Germinal center (tissue), 1 donor: ENCODE data around the gene SPDYE16.
"Not testable (repeated sequence)": the region's sequence is repeated elsewhere in the genome, so short reads cannot be mapped to it uniquely, and the experiment has no call there.

Experiments
- DNase-seq: peaks from one replicate; pipeline ENCODE4 v3.0.0; 2012; ENCODE audit warnings: mixed read lengths, low spot score

SPDYE16 gene, protein sequence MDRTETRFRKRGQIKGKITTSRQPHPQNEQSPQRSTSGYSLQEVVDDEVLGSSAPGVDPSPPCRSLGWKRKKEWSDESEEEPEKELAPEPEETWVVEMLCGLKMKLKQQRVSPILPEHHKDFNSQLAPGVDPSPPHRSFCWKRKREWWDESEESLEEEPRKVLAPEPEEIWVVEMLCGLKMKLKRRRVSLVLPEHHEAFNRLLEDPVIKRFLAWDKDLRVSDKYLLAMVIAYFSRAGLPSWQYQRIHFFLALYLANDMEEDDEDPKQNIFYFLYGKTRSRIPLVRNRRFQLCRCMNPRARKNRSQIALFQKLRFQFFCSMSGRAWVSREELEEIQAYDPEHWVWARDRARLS

DNA sequence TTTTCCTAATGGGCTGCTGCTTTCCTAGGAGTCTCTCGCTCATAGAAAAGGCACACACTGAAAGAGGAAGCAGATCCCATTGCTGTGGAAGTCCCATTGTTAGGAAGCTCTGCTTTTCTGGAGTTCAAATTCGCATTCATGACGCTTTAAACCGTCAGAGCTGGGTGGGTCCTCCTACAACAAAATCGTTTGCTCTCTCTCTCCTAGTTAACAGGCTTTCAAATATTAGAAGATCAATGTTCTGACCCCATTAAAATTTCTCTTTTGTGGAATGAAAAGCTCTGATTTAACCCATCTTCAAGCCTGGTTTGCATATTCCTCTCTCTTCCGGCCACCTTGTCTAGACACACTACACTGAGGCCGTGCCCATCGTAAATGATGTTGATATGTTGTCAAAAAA lies at the start of gene SPDYE16:
Gene SPDYE16, minus strand, starts transcription at position 101 of the 400 bp plus-strand sequence. CDS start 1,838 bp downstream, outside the sequence.
- not testable (repeated sequence) for DNase-seq

DNA sequence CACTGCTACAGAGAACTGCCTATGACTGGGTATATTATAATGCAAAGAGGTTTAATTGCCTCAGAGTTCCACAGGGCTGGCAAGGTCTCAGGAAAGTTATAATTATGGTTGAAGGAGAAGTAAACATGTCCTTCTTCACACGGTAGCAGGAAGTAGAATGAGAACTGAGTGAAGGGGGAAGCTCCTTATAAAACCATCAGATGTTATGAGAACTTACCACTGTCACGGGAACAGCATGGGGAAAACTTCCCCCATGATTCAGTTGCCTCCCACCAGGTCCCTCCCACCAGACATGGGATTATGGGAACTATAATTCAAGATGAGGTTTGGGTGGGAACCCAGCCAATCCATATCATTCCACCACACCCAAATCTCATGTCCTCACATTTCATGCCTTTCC lies 49.6 kb upstream of the SPDYE16 start:
- DNase-seq, result not testable (repeated sequence)

DNA sequence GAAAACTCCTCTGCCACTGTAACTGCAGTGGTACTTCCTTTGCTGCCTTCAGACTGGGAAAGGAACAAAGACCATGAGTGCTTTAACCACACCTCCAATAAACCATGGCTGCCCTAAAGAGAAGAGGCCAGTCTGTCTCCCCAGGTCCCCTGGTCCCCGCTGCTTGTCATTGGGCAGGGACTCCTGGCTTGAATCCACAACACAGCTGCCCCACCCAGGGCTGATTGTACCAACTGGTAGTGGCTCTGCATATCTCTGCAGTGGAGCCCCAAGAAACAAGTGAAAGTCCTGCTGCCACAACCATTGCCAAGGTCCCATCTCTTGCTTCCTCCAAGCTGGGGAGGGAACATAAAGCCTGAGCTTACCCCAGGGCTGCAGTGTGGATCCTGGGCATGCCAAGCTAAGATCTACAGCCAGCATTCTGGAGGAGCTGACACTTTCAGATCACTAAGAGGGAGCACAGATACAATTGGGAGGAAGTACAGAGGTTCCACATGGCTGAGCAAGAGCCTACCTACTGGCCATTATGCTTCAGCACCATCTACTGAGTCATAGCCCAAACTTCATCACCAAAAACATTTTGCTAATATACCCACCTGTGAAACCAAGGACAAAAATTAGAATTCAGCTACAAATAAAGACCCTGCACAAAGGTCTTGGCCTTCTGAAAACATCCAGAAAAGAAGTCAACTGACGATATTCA lies 48.7 kb upstream of the SPDYE16 start:
- DNase-seq, result not testable (repeated sequence)

DNA sequence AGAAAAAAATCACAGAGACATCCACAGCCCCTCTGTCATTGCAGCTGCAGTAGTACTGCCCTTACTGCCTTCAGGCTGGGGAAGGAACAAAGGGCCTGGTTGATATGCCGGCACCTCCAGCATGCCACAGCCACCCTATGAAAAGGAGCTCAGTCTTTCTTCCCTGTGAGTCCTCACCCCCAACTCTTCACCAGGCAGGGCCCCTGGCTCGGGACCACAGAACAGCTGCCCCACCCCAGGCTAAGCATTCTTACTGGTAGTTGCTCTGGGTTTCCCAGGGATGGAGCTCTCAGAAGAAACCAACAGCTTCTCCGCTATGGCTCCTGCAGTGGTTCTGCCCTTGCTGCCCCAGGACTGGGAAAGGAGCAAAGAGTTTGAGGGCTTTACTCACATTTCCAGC lies 47.9 kb upstream of the SPDYE16 start:
- not testable (repeated sequence) for DNase-seq

DNA sequence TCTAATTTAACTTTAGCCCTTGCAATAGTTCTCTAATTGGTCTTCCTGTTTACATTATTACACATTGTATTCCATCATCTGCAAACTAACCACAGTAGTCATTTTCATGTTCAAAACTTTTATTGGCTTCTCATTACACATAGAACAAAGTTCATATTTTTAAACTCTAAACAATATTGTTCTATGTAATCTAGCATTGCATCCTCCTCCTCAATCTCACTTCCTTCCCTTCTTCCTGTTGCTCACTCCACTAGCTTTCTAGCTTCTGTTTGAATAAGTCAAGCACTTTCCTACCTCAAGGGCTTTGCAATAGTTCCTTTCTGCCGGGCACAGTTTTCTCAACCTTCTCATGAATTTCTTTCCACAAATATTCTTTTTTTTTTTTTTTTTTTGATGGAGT lies 45.5 kb upstream of the SPDYE16 start:
- DNase-seq, result not testable (repeated sequence)

DNA sequence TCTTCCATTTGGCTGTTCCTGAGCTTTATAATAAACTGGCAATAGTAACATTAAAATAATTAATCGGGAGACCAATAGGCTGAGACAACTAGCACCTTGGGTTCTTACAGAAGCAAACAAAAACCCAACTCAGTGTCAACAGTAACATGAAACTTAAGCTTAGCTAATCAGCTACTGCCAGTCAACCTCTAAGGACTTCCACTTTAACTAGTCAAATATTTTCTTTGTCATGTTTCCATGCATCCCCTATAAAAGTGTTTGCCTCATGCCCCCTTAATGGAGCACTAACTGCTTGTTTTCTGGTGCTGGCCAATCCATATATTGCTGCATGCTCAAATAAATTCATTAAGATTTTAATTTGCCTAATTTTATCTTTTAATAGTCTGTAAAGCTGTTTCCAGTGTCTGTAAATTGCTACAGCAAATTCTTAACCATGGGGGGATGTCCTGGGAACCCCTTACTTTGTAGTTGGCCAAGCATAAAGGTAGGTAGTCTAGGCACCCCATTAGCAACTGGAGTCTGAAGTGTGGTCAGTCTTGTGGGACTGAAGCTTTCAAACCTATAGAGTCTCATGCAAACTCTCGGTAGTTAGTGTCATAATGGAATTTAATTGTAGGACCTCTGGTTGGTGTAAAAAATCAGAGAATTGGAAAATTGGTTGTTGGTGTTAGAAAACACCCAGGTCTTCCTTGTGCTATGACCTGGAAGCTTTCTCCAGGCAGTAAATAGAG lies 43.7 kb upstream of the SPDYE16 start:
- not testable (repeated sequence) for DNase-seq

DNA sequence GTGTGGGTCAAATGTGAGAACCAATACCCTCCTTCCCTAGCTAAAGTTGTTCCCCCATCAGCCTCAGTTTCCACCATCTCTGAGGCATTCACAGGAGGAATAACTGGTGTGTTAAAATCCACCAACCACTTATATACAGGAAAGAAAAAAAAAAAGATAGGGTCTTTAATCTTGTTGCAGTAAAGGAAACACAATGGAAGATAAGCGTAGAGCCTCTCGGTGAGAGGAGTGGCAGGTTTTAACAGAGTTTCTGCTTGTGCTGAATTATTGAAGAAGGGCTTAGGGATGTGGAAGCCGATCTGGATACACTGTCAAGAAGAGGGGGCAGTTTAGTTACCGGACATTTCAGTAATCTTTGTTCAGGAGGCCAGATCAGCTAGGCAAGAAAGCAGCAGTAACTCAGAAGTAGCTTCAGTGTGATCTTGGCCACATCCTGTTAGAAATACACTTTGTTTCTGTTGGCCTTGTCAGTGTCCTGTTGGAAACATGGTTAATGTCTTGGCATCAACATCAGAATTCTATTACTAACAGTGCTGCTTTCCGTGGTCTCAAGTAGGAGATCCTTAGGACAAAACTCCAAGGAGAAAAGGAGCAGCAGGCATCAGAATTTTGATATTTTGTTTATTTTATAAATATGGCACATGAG lies 40.7 kb upstream of the SPDYE16 start:
- not testable (repeated sequence) for DNase-seq

DNA sequence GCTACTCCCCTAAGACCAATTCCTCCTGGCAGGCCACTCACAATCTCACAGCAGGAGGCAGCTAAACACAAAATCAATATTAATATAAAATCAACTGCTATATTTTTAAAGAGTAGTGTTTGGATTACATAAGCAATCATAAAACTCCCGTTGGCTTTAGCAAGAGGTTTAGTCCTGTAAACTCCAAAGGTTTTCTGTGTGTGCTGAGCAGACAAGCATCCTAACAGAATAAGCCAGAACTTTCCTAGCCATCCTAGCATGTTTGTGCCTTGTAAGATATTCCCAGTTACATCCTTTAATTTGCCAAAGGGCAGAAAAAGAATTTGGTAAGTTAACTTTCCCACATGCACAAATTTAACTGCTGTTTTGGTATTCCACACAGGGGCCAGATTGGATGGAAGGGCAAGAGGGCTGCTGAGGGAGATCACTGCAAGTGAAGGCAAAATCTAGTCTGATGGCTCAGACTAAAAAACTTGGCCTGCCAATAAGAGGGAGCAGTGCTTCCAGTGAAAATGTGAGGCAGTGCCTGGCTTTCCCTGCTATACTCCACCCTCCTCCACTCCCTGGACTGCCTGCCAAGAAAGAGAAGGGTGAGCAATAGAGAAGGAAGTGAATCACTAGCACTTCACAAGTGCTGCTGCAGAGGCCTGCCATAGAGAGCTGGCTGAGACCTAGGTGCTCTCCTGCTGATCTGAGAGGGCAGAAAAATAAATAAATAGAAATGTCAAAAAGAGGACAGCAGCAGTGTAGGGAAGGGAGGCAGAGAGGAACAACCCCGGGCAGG lies 39.9 kb upstream of the SPDYE16 start:
- not testable (repeated sequence) for DNase-seq

DNA sequence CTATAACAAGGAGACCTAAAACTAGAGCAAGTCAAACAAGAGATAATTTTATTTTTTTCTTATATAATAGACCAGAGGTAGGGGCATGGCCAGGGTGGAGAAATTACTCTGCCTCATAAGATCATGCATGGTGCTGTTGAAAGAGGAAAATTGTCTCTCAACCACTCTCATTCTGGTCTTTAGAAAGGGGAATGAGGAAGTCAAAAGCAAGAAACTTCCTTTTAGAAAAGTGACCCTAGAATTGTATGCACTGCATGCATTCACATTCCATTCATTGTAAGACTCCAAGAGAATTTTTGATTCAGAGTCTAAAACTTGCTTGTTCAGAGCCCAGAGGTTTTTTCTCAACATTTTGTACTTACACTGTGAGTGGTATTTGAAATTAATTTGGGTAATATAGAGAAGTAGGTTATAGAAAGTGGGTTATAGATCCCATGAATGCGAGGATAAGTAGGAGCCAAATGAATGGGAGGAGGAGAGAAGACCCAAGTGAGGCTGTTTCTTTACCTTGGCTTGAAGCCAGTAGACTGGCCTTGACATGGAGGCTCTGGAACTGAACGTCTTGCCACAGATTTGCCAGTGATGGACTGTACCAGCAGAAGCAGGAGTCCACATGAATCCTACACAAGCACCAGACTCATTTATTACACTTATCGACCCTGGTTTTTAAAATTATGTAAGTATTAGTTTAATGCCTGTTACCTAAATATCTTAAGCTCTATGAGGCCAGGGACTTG lies 33.0 kb upstream of the SPDYE16 start:
- not testable (repeated sequence) for DNase-seq

DNA sequence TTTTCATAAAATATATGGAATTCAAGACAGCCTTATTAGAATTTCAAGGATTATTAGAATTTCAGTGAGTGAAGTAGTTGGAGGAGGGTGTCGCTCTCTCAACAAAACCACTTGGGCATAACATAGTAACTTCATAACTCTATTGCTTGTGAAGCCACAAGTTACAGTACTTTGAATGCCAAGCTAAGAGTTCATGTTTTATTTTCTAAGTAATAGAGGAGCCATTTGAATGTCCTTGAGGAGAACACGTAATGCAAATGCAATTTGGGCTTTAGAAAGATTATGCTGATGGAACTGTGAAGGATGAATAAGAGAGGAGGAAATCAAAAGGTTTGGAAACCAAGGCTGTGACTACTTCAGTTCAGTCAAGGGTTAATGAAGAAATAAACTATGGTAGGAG lies 32.3 kb upstream of the SPDYE16 start:
- DNase-seq, result not testable (repeated sequence)

DNA sequence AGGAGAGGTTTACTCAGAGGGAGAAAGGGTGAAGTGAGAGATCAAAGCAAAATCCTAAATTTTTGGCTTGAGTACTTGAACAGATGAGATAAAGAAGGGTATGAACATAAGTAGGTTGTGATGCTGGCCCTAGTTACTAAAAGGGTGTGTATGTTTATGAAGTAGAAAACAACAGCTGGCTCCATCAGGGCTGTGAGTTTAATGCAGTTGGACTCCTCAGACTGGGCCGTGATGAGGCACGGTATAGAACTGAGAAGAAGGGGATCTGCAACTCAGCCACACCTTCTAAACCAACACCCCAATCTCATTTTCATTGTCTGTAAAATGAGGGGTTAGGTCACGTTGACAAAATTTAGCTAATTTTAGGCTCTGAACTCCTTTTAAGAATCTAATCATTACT lies 29.2 kb upstream of the SPDYE16 start:
- not testable (repeated sequence) for DNase-seq

DNA sequence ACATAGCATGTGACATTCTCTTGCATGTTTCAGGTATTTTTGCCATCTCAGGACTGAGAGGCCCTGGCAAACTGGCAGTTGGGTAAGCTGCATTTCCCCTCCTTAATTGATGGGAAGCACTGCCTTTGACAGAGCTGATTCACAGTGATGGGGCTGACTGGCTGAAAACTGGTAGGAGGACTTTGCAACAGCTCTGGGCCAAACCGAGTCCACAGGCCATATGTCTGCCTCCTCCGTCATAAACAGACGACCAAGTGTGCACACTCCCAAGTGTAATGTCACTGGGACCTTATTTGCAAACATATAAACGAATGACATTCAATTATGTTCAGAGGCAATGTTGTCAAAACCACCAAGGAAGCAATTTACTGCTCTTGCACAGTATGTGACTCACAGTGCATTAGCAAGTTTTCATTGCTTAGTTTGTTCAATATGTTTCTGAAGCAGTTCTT lies 27.3 kb upstream of the SPDYE16 start:
- DNase-seq, result not testable (repeated sequence)

DNA sequence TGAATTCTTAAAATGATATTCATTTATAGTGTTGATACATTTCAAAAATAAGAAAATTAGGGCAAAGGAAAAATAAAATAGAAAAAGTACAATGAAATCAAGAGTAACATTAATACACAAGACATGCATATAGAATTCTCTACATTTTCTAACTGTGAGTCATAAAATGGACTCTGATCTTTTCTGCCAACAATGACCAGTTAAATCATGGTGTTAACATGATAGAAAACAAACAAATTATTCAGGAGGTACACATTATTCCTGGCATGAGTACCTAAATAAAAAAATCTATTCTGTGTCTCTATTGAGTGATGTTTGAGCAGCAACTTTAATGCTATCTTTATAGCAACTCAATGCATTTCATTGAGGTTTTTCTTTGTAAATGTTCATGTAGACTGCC lies 25.6 kb upstream of the SPDYE16 start:
- not testable (repeated sequence) for DNase-seq

DNA sequence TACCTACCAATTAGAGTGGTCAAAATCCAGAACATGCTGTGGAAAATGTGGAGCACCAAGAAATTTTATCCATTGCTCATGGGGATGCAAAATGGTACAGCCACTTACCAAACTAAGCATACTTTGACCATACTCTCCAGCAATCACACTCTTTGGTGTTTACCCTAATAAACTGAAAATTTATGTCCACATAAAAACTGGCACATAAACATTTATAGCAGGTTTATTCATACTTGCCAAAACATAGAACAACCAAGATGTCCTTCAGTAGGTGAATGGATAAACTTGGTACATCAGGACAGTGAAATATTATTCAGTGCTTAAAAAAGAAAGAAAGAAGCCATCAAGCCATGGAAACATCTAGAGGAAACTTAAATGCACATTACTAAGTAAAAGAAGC lies 24.7 kb upstream of the SPDYE16 start:
- not testable (repeated sequence) for DNase-seq

DNA sequence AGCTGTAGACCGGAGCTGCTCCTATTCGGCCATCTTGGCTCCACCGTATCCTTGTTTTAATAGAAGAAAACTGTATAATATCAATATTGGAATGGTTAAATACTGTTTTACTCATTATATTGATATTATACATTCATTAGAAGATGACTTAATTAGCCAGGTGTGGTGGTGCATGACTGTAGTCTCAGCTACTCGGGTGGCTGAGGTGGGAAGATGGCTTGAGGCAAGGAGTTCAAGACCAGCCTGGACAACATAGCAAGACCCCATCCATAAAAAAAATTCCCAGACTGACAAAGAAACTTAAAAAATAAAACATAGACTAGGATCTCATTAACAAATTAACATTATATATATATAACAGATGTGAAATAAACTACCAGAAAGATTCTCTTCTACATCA lies 24.2 kb upstream of the SPDYE16 start:
- DNase-seq, result not testable (repeated sequence)

DNA sequence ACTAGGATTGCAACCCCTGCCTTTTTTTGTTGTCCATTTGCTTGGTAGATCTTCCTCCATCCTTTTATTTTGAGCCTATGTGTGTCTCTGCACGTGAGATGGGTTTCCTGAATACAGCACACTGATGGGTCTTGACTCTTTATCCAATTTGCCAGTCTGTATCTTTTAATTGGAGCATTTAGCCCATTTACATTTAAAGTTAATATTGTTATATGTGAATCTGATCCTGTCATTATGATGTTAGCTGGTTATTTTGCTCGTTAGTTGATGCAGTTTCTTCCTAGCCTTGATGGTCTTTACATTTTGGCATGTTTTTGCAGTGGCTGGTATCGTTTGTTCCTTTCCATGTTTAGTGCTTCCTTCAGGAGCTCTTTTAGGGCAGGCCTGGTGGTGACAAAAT lies 21.9 kb upstream of the SPDYE16 start:
- not testable (repeated sequence) for DNase-seq

DNA sequence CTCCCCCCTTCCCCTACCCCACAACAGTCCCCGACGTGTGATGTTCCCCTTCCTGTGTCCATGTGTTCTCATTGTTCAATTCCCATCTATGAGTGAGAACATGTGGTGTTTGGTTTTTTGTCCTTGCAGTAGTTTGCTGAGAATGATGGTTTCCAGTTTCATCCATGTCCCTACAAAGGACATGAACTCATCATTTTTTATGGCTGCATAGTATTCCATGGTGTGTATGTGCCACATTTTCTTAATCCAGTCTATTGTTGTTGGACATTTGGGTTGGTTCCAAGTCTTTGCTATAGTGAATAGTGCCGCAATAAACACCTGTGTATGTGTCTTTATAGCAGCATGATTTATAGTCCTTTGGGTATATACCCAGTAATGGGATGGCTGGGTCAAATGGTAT lies 18.2 kb upstream of the SPDYE16 start:
- not testable (repeated sequence) for DNase-seq

DNA sequence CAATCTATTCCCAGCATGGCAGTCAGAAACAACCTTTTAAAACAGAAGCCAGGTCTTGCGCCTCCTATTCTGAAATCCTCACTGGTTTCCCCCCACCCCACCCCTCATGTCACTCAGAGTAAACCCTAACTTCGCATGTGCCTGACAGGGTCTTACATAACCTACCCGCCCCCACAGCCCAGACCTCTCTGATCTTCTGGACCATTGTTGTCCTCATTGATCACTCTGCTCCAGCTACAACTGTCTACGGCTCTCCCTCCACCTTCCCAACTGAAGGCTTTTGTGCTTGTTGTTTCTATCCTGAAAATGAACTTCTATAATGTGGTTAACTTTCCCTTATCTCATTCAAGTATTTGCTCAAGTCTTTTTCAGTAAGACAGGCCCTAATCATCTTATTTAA lies 17.1 kb upstream of the SPDYE16 start:
- not testable (repeated sequence) for DNase-seq

DNA sequence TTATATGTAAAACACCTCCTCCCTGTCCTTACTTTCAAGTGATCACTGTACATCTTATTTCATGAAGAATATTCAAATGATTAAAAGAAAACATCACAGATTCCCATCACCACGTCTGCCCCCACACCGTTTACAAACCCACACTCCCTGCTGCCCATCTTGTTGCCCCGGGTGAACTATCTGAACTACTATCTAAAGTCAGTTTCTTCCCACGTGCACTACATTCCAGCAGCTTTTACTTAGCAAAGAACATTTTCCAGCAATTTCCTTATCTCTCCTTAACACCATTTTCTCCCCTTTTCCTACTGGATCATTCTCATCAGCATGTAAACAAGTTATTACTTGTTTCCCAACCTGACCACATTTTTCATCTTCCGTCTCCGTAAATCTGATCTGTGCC lies 16.6 kb upstream of the SPDYE16 start:
- DNase-seq, result not testable (repeated sequence)

DNA sequence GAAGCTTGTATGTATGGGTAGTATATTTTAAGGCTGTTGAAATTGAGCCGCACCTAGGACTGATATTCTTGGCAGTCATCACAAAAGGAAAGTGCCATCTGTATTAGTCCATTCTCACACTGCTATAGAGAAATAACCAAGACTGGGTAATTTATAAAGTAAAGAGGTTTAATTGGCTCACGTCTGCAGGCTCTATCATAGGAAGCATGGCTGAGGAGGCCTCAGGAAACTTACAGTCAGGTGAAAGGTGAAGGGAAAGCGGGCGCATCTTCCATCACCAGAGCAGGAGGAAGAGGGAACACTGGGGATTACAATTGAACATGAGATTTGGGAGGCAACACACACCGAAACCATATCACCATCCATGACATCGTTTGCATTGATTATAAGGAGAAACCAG lies 8.9 kb upstream of the SPDYE16 start:
- not testable (repeated sequence) for DNase-seq
